NCI-H187 treated with DMSO at 0.1 percent for 48 hours (cell line): Measurements from ENCODE around the gene MTREX.

Experiments
- DNase-seq: peaks from one replicate; lab custom pipeline; 2025; lab: John Stamatoyannopoulos, UW

MTREX gene

GRCh38 chr5:55384072-55384471, 76.3 kb downstream of the MTREX start:
- no peak for DNase-seq

- DNase-seq, result no peak
These were observed 77.4 kb downstream of the MTREX start for GRCh38 chr5:55385227-55385626.

GRCh38 chr5:55385846-55386245, 78.1 kb downstream of the MTREX start:
- DNase-seq, result no peak

GRCh38 chr5:55386356-55386755, 78.6 kb downstream of the MTREX start:
- no peak for DNase-seq

- no peak for DNase-seq
These were observed 80.1 kb downstream of the MTREX start for GRCh38 chr5:55387865-55388264.

GRCh38 chr5:55391707-55392106, 83.9 kb downstream of the MTREX start:
- no peak for DNase-seq

- DNase-seq, result no peak
These were observed 84.9 kb downstream of the MTREX start for GRCh38 chr5:55392669-55393068.

GRCh38 chr5:55393501-55394175, 85.8 kb downstream of the MTREX start:
- DNase-seq, result no peak

- DNase-seq, result no peak
These were observed 94.4 kb downstream of the MTREX start for GRCh38 chr5:55402199-55402598.

GRCh38 chr5:55406292-55406691, 98.5 kb downstream of the MTREX start:
- DNase-seq, result no peak

GRCh38 chr5:55407059-55407684, 99.4 kb downstream of the MTREX start:
- DNase-seq, result no peak

- DNase-seq, result no peak
These were observed 100.2 kb downstream of the MTREX start for GRCh38 chr5:55407984-55408383.

- no peak for DNase-seq
These were observed 102.0 kb downstream of the MTREX start for GRCh38 chr5:55409775-55410174.

GRCh38 chr5:55410845-55411244, 103.1 kb downstream of the MTREX start:
- no peak for DNase-seq

- no peak for DNase-seq
These were observed 104.1 kb downstream of the MTREX start for GRCh38 chr5:55411876-55412275.

GRCh38 chr5:55413644-55414043, 105.9 kb downstream of the MTREX start:
- DNase-seq, result no peak

GRCh38 chr5:55415071-55415470, 107.3 kb downstream of the MTREX start:
- no peak for DNase-seq

- no peak for DNase-seq
These were observed 108.5 kb downstream of the MTREX start for GRCh38 chr5:55416306-55416705.

- no peak for DNase-seq
These were observed 111.5 kb downstream of the MTREX start for GRCh38 chr5:55418994-55419968.

- DNase-seq, result no peak
These were observed 113.3 kb downstream of the MTREX start for GRCh38 chr5:55421074-55421529.

GRCh38 chr5:55426455-55426854, 118.7 kb downstream of the MTREX start:
- no peak for DNase-seq

- DNase-seq, result no peak
These were observed 119.4 kb downstream of the MTREX start for GRCh38 chr5:55427157-55427556.

- DNase-seq, result no peak
These were observed 121.4 kb downstream of the MTREX start for GRCh38 chr5:55429221-55429612.
